ENCODE results near the gene KCP. TPM values are rescaled to one million over a fixed set of nuclear protein-coding genes. Genes with fewer than 3 reads are reported as not detected.

Gene KCP
- total RNA-seq, 1 experiment from 2014 or later: 5.3 TPM

DNA sequence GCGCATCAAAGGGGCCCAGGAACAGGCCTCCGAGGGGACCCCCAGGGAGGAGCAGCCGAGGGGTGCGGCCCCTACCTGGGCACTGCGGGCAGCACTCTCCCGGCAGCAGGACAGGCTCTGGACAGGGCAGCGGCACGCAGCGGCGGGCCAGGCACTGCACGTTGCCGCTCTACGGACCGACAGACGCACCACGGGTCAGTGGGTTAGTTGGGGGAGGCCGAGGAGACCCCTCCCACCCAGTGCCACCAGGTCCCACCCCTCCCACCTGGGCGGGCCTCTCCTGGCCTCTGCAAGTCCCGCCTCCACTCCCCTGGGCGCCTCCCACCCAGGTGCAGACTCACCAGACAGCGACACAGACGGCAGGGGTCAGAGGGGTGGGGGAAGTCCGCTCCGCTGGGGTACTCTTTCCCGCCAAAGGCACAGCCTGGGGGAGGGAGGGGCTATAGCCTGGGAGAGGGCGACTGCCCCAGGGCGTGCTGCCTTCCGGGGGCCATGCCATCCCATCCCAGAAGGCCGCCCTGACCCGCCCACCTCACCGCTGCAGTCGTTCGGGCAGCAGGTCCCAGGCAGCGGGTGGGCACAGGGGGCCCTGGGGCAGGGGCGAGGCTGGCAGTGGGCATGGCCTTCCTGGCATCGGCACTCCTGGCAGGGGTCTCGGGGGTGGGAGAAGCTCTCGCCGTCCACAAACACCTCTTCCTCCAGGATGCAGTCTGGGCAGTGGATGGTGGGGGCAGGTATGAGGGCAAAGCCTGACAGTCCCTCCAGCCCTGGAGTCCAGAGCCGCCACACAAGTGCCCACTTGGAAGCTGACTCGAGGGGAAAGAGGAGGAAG, 19.2 kb downstream of the KCP start:
- H3K27ac Mint-ChIP-seq: no peak overlapping the region
- peak overlapping the region; percentile 61 for H3K4me2 ChIP-seq (ENCODE audit: insufficient read depth, insufficient read length, low read length)
- no peaks in the 10 kb centered on the region for H3K4me1 ChIP-seq (ENCODE audit: insufficient read depth, low read length)
- no peak overlapping the region for H3K18ac ChIP-seq (ENCODE audit: insufficient read length, low read depth, low read length)
- peaks cover 9% of the 10 kb centered on the region for H3K23me2 ChIP-seq (ENCODE audit: insufficient read length, low read depth, low read length, poor library complexity, severe bottlenecking)
- no peaks in the 10 kb centered on the region for H3K79me1 ChIP-seq (ENCODE audit: insufficient read depth, low read depth, low read length, poor library complexity, severe bottlenecking)
- TF ChIP-seq, protein P1, sequence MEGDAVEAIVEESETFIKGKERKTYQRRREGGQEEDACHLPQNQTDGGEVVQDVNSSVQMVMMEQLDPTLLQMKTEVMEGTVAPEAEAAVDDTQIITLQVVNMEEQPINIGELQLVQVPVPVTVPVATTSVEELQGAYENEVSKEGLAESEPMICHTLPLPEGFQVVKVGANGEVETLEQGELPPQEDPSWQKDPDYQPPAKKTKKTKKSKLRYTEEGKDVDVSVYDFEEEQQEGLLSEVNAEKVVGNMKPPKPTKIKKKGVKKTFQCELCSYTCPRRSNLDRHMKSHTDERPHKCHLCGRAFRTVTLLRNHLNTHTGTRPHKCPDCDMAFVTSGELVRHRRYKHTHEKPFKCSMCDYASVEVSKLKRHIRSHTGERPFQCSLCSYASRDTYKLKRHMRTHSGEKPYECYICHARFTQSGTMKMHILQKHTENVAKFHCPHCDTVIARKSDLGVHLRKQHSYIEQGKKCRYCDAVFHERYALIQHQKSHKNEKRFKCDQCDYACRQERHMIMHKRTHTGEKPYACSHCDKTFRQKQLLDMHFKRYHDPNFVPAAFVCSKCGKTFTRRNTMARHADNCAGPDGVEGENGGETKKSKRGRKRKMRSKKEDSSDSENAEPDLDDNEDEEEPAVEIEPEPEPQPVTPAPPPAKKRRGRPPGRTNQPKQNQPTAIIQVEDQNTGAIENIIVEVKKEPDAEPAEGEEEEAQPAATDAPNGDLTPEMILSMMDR (conservative IDR thresholded peaks at IDR 0.05): no peak
- no peak overlapping the region for H4K8ac ChIP-seq (replicated peaks; ENCODE audit: insufficient read length, low read depth, low read length)
- H3K4me3 Mint-ChIP-seq: peak overlapping the region in 1 of 2 experiments; percentile 45; a peak in 3 of 5 replicates
- no peak overlapping the region for H3K56ac ChIP-seq (ENCODE audit: insufficient read length, low read depth, low read length)
- no peaks in the 10 kb centered on the region; a peak in 1 of 7 replicates for H3K36me3 Mint-ChIP-seq (ENCODE audit: insufficient read depth in 1 of 3, low read depth in 3 of 3)
- no CpG with 5 or more reads among the region's 41 CpGs for WGBS (ENCODE audit: extremely low coverage, insufficient read length, low lambda C conversion rate)
- no peak overlapping the region for H2BK5ac ChIP-seq (ENCODE audit: insufficient read length, low read length)
- H3K14ac ChIP-seq (ENCODE audit: insufficient read depth, low read length): no peak overlapping the region
- H4K20me1 ChIP-seq (ENCODE audit: control insufficient read depth, insufficient read depth, insufficient read length): no peaks in the 10 kb centered on the region
- no peaks in the 10 kb centered on the region for H3K9me3 Mint-ChIP-seq
- no peak overlapping the region for H2BK20ac ChIP-seq (ENCODE audit: low read depth, low read length, poor library complexity, severe bottlenecking)
- no peak overlapping the region for H2BK15ac ChIP-seq (ENCODE audit: low read depth, low read length)
- no peaks in the 10 kb centered on the region for H3K27me3 ChIP-seq (ENCODE audit: insufficient read depth, low read length)
- no peak overlapping the region for H2AK5ac ChIP-seq (ENCODE audit: insufficient read length, low read length)
- no peak overlapping the region for H3K23ac ChIP-seq (ENCODE audit: insufficient read length, low read depth, low read length)
- H3K4ac ChIP-seq (ENCODE audit: low read depth, low read length): no peak overlapping the region
- H3K9me3 ChIP-seq (ENCODE audit: control insufficient read depth, low read depth, low read length): no peaks in the 10 kb centered on the region
- H2AFZ ChIP-seq (ENCODE audit: low read length): no peak overlapping the region
- no peak overlapping the region for H3K9ac ChIP-seq (ENCODE audit: extremely low read depth, insufficient read length, low read length)
- H3T11ph ChIP-seq (ENCODE audit: low read length): no peak overlapping the region
- no peak overlapping the region for H3K27ac ChIP-seq (ENCODE audit: insufficient read length, low read depth, low read length)
- DNase-seq: peak; percentile 82
- peaks cover 11% of the 10 kb centered on the region for H3K27me3 Mint-ChIP-seq (ENCODE audit: low read depth)
- no peak overlapping the region for H4K5ac ChIP-seq (ENCODE audit: insufficient read length, low read depth, low read length)
- H3K4me1 Mint-ChIP-seq: peaks cover 3 to 5% of the 10 kb centered on the region in 2 experiments; a peak in 2 of 4 replicates
- H2BK120ac ChIP-seq (ENCODE audit: low read depth, low read length, poor library complexity, severe bottlenecking): no peak overlapping the region
- H4K91ac ChIP-seq (ENCODE audit: insufficient read length, low read depth, low read length): no peak overlapping the region
- H2BK12ac ChIP-seq (ENCODE audit: insufficient read length, low read depth, low read length): no peak overlapping the region
- H3K79me2 ChIP-seq (ENCODE audit: insufficient read depth, low read length): no peaks in the 10 kb centered on the region
